ENCODE measurements around the gene SLC12A4.

The SLC12A4 gene

GRCh38 chr16:67962135-67962534 is 6.3 kb downstream of the SLC12A4 start:
- no peak for DNase-seq

GRCh38 chr16:67961551-67961957 is 6.9 kb downstream of the SLC12A4 start:
- DNase-seq = no peak

- DNase-seq = no peak
Measured at GRCh38 chr16:67959536-67960329, 8.7 kb downstream of the SLC12A4 start.

- no peak for DNase-seq
Measured at GRCh38 chr16:67957622-67958021, 10.8 kb downstream of the SLC12A4 start.

GRCh38 chr16:67954421-67955196 is 13.8 kb downstream of the SLC12A4 start:
- no peak for DNase-seq

- DNase-seq = no peak
Measured at GRCh38 chr16:67953641-67954375, 14.6 kb downstream of the SLC12A4 start.

GRCh38 chr16:67951485-67951884 is 17.0 kb downstream of the SLC12A4 start:
- no peak for DNase-seq

- no peak for DNase-seq
Measured at GRCh38 chr16:67950335-67950843, 18.0 kb downstream of the SLC12A4 start.

GRCh38 chr16:67949645-67950044 is 18.8 kb downstream of the SLC12A4 start:
- no peak for DNase-seq

GRCh38 chr16:67948015-67948414 is 20.4 kb downstream of the SLC12A4 start:
- no peak for DNase-seq

- DNase-seq = no peak
Measured at GRCh38 chr16:67946966-67947558, 21.4 kb downstream of the SLC12A4 start.

- no peak for DNase-seq
Measured at GRCh38 chr16:67946128-67946569, 22.3 kb downstream of the SLC12A4 start.

GRCh38 chr16:67945392-67945933 is 23.0 kb downstream of the SLC12A4 start:
- no peak for DNase-seq

- DNase-seq = no peak
Measured at GRCh38 chr16:67944690-67945391, 23.6 kb downstream of the SLC12A4 start.

- DNase-seq = no peak
Measured at GRCh38 chr16:67943619-67944504, 24.6 kb downstream of the SLC12A4 start, which contains the start of gene LCAT. TSS of gene LCAT (minus strand) at chr16:67944120. CDS start at chr16:67944101, 19 bp downstream.

GRCh38 chr16:67943256-67943618 is 25.2 kb downstream of the SLC12A4 start:
- DNase-seq = no peak

GRCh38 chr16:67942510-67943255 is 25.8 kb downstream of the SLC12A4 start:
- DNase-seq = no peak

- peak; percentile 22 for DNase-seq
Measured at GRCh38 chr16:67942200-67942509, 26.3 kb downstream of the SLC12A4 start.

GRCh38 chr16:67941469-67942199 is 26.8 kb downstream of the SLC12A4 start:
- no peak for DNase-seq

Data from CD4-positive, alpha-beta T cell treated with Interleukin-4 for 4 hours (primary cell).